Fibroblast of mammary gland (primary cell): ENCODE data around the gene CACNA1S.

ENCODE experiments used
- DNase-seq: peaks from one replicate; pipeline ENCODE4 v3.0.0-alpha.2; 2010; ENCODE audit warnings: low read depth
- H3K4me3 ChIP-seq: 2 replicates; pipeline ENCODE4 v1.5.1; 2011; ENCODE audit warnings: low read depth, mild to moderate bottlenecking, low read length, moderate library complexity; ENCODE audit not compliant: control insufficient read depth
- CTCF ChIP-seq: conservative IDR thresholded peaks from 2 replicates; pipeline ENCODE4 v1.5.1; 2011; ENCODE audit warnings: low read depth, low read length, inconsistent platforms; ENCODE audit not compliant: control insufficient read depth, insufficient read depth

Gene CACNA1S

GRCh38 chr1:201111672-201112071 is 554 bp downstream of the CACNA1S start:
- no peak overlapping the region for H3K4me3 ChIP-seq
- TF ChIP-seq CTCF: no peak
- no peak for DNase-seq

GRCh38 chr1:201111156-201111555 is 1.1 kb downstream of the CACNA1S start:
- DNase-seq: no peak
- no peak for TF ChIP-seq CTCF
- H3K4me3 ChIP-seq: no peak overlapping the region

GRCh38 chr1:201110616-201111015 is 1.6 kb downstream of the CACNA1S start:
- no peak overlapping the region for H3K4me3 ChIP-seq

GRCh38 chr1:201110138-201110537 is 2.1 kb downstream of the CACNA1S start:
- no peak overlapping the region for H3K4me3 ChIP-seq
- no peak for TF ChIP-seq CTCF

More at GRCh38 chr1:201110616-201111015, 1.6 kb downstream of the CACNA1S start:
- TF ChIP-seq CTCF: no peak
- no peak for DNase-seq

GRCh38 chr1:201109651-201110050 is 2.6 kb downstream of the CACNA1S start:
- DNase-seq: no peak
- TF ChIP-seq CTCF: no peak

More at GRCh38 chr1:201110138-201110537, 2.1 kb downstream of the CACNA1S start:
- DNase-seq: no peak

GRCh38 chr1:201108614-201109013 is 3.6 kb downstream of the CACNA1S start:
- no peak for TF ChIP-seq CTCF
- DNase-seq: no peak
- H3K4me3 ChIP-seq: no peak overlapping the region

More at GRCh38 chr1:201109651-201110050, 2.6 kb downstream of the CACNA1S start:
- H3K4me3 ChIP-seq: no peak overlapping the region

GRCh38 chr1:201105688-201106087 is 6.5 kb downstream of the CACNA1S start:
- no peak for TF ChIP-seq CTCF
- no peak overlapping the region for H3K4me3 ChIP-seq
- no peak for DNase-seq
